ENCODE measurements around the gene PRR5L. TPM values are rescaled to one million over a fixed set of nuclear protein-coding genes. Genes with fewer than 3 reads are reported as not detected.

The PRR5L gene
- total and polyA plus RNA-seq, 4 donors: 28.4 to 30.6 (median 29.7) TPM

GRCh38 chr11:36450110-36450572 is 154.1 kb downstream of the PRR5L start:
- H3K4me3 ChIP-seq (ENCODE audit: low read depth, low read length): no peak overlapping the region
- H3K9me3 ChIP-seq (ENCODE audit: control insufficient read depth, insufficient read depth, low read length): no peaks in the 10 kb centered on the region
- peak overlapping the region; percentile 17 for H3K27ac ChIP-seq (ENCODE audit: low read depth, low read length)
- peaks cover 49% of the 10 kb centered on the region for H3K4me1 ChIP-seq (ENCODE audit: control insufficient read depth, insufficient read depth, low read length)
- WGBS (ENCODE audit: insufficient coverage): 36% methylated on average over 1 of the region's 3 CpGs
- H3K27me3 ChIP-seq (ENCODE audit: control insufficient read depth, insufficient read depth, low read length): no peaks in the 10 kb centered on the region
- peaks cover 11% of the 10 kb centered on the region for H3K36me3 ChIP-seq (ENCODE audit: control insufficient read depth, insufficient read depth, low read length)
- peak in 4 of 6 donors; percentile 20 to 83 (median 43) for DNase-seq (ENCODE audit: low read depth in 4 of 6, low spot score in 6 of 6)

- Histone ChIP-seq H3K4me3 (ENCODE audit: low read depth, low read length) (no peak overlapping the region), H3K27me3 (ENCODE audit: control insufficient read depth, insufficient read depth, low read length) (no peaks in the 10 kb centered on the region), H3K9me3 (ENCODE audit: control insufficient read depth, insufficient read depth, low read length) (no peaks in the 10 kb centered on the region), H3K36me3 (ENCODE audit: control insufficient read depth, insufficient read depth, low read length) (peaks cover 16% of the 10 kb centered on the region), H3K27ac (ENCODE audit: low read depth, low read length) (peak overlapping the region; percentile 26), H3K4me1 (ENCODE audit: control insufficient read depth, insufficient read depth, low read length) (peaks cover 58% of the 10 kb centered on the region)
- DNase-seq (ENCODE audit: low read depth in 4 of 6, low spot score in 6 of 6): no peak
- WGBS (ENCODE audit: insufficient coverage): 70% methylated on average over 6 of the region's 6 CpGs
Measured at GRCh38 chr11:36451045-36451444, 155.0 kb downstream of the PRR5L start.

- 100% methylated on average over 1 of the region's 1 CpG for WGBS (ENCODE audit: insufficient coverage)
- Histone ChIP-seq H3K36me3 (ENCODE audit: control insufficient read depth, insufficient read depth, low read length) (peaks cover 16% of the 10 kb centered on the region), H3K9me3 (ENCODE audit: control insufficient read depth, insufficient read depth, low read length) (no peaks in the 10 kb centered on the region), H3K4me3 (ENCODE audit: low read depth, low read length) (no peak overlapping the region), H3K4me1 (ENCODE audit: control insufficient read depth, insufficient read depth, low read length) (peaks cover 65% of the 10 kb centered on the region), H3K27ac (ENCODE audit: low read depth, low read length) (no peak overlapping the region), H3K27me3 (ENCODE audit: control insufficient read depth, insufficient read depth, low read length) (no peaks in the 10 kb centered on the region)
- no peak for DNase-seq (ENCODE audit: low read depth in 4 of 6, low spot score in 6 of 6)
Measured at GRCh38 chr11:36451681-36452080, 155.6 kb downstream of the PRR5L start.

- no peaks in the 10 kb centered on the region for H3K27me3 ChIP-seq (ENCODE audit: control insufficient read depth, insufficient read depth, low read length)
- no peak overlapping the region for H3K4me3 ChIP-seq (ENCODE audit: low read depth, low read length)
- H3K27ac ChIP-seq (ENCODE audit: low read depth, low read length): no peak overlapping the region
- peak in 1 of 6 donors; percentile 60 for DNase-seq (ENCODE audit: low read depth in 4 of 6, low spot score in 6 of 6)
- no peaks in the 10 kb centered on the region for H3K9me3 ChIP-seq (ENCODE audit: control insufficient read depth, insufficient read depth, low read length)
- WGBS (ENCODE audit: insufficient coverage): 37% methylated on average over 2 of the region's 5 CpGs
- peaks cover 70% of the 10 kb centered on the region for H3K4me1 ChIP-seq (ENCODE audit: control insufficient read depth, insufficient read depth, low read length)
- peaks cover 18% of the 10 kb centered on the region for H3K36me3 ChIP-seq (ENCODE audit: control insufficient read depth, insufficient read depth, low read length)
Measured at GRCh38 chr11:36452236-36452940, 156.3 kb downstream of the PRR5L start.

- H3K9me3 ChIP-seq (ENCODE audit: control insufficient read depth, insufficient read depth, low read length): no peaks in the 10 kb centered on the region
- no peak for DNase-seq (ENCODE audit: low read depth in 4 of 6, low spot score in 6 of 6)
- H3K27ac ChIP-seq (ENCODE audit: low read depth, low read length): no peak overlapping the region
- H3K36me3 ChIP-seq (ENCODE audit: control insufficient read depth, insufficient read depth, low read length): peaks cover 18% of the 10 kb centered on the region
- H3K4me3 ChIP-seq (ENCODE audit: low read depth, low read length): no peak overlapping the region
- no CpG with 5 or more reads among the region's 1 CpG for WGBS (ENCODE audit: insufficient coverage)
- peaks cover 70% of the 10 kb centered on the region for H3K4me1 ChIP-seq (ENCODE audit: control insufficient read depth, insufficient read depth, low read length)
- H3K27me3 ChIP-seq (ENCODE audit: control insufficient read depth, insufficient read depth, low read length): no peaks in the 10 kb centered on the region
Measured at GRCh38 chr11:36452961-36453360, 156.9 kb downstream of the PRR5L start.

GRCh38 chr11:36453678-36454077 is 157.6 kb downstream of the PRR5L start:
- Histone ChIP-seq H3K4me1 (ENCODE audit: control insufficient read depth, insufficient read depth, low read length) (peaks cover 70% of the 10 kb centered on the region), H3K4me3 (ENCODE audit: low read depth, low read length) (no peak overlapping the region), H3K27ac (ENCODE audit: low read depth, low read length) (peak overlapping the region; percentile 88), H3K36me3 (ENCODE audit: control insufficient read depth, insufficient read depth, low read length) (peaks cover 18% of the 10 kb centered on the region), H3K9me3 (ENCODE audit: control insufficient read depth, insufficient read depth, low read length) (no peaks in the 10 kb centered on the region), H3K27me3 (ENCODE audit: control insufficient read depth, insufficient read depth, low read length) (no peaks in the 10 kb centered on the region)
- 77% methylated on average over 3 of the region's 3 CpGs for WGBS (ENCODE audit: insufficient coverage)
- no peak for DNase-seq (ENCODE audit: low read depth in 4 of 6, low spot score in 6 of 6)

GRCh38 chr11:36454551-36454940 is 158.5 kb downstream of the PRR5L start:
- DNase-seq (ENCODE audit: low read depth in 4 of 6, low spot score in 6 of 6): no peak
- H3K4me1 ChIP-seq (ENCODE audit: control insufficient read depth, insufficient read depth, low read length): peaks cover 67% of the 10 kb centered on the region
- WGBS (ENCODE audit: insufficient coverage): 45% methylated on average over 18 of the region's 18 CpGs

GRCh38 chr11:36454941-36455631 is 159.0 kb downstream of the PRR5L start:
- Histone ChIP-seq H3K4me3 (ENCODE audit: low read depth, low read length) (no peak overlapping the region), H3K27ac (ENCODE audit: low read depth, low read length) (peak overlapping the region; percentile 88), H3K27me3 (ENCODE audit: control insufficient read depth, insufficient read depth, low read length) (no peaks in the 10 kb centered on the region), H3K36me3 (ENCODE audit: control insufficient read depth, insufficient read depth, low read length) (peaks cover 22% of the 10 kb centered on the region), H3K9me3 (ENCODE audit: control insufficient read depth, insufficient read depth, low read length) (no peaks in the 10 kb centered on the region), H3K4me1 (ENCODE audit: control insufficient read depth, insufficient read depth, low read length) (peaks cover 62% of the 10 kb centered on the region)
- WGBS (ENCODE audit: insufficient coverage): 24% methylated on average over 15 of the region's 17 CpGs
- DNase-seq (ENCODE audit: low read depth in 4 of 6, low spot score in 6 of 6): peak in 5 of 6 donors; percentile 62 to 92 (median 76)

More at GRCh38 chr11:36454551-36454940, 158.5 kb downstream of the PRR5L start:
- H3K4me3 ChIP-seq (ENCODE audit: low read depth, low read length): no peak overlapping the region
- no peaks in the 10 kb centered on the region for H3K27me3 ChIP-seq (ENCODE audit: control insufficient read depth, insufficient read depth, low read length)
- H3K36me3 ChIP-seq (ENCODE audit: control insufficient read depth, insufficient read depth, low read length): peaks cover 22% of the 10 kb centered on the region
- no peaks in the 10 kb centered on the region for H3K9me3 ChIP-seq (ENCODE audit: control insufficient read depth, insufficient read depth, low read length)
- peak overlapping the region; percentile 88 for H3K27ac ChIP-seq (ENCODE audit: low read depth, low read length)

GRCh38 chr11:36455658-36456111 is 159.6 kb downstream of the PRR5L start:
- Histone ChIP-seq H3K9me3 (ENCODE audit: control insufficient read depth, insufficient read depth, low read length) (no peaks in the 10 kb centered on the region), H3K27ac (ENCODE audit: low read depth, low read length) (peak overlapping the region; percentile 88), H3K27me3 (ENCODE audit: control insufficient read depth, insufficient read depth, low read length) (no peaks in the 10 kb centered on the region), H3K4me3 (ENCODE audit: low read depth, low read length) (no peak overlapping the region), H3K4me1 (ENCODE audit: control insufficient read depth, insufficient read depth, low read length) (peaks cover 59% of the 10 kb centered on the region), H3K36me3 (ENCODE audit: control insufficient read depth, insufficient read depth, low read length) (peaks cover 28% of the 10 kb centered on the region)
- 39% methylated on average over 11 of the region's 11 CpGs for WGBS (ENCODE audit: insufficient coverage)
- peak in 4 of 6 donors; percentile 28 to 82 (median 56) for DNase-seq (ENCODE audit: low read depth in 4 of 6, low spot score in 6 of 6)

All from spinal cord (tissue), 10 donors.